Prostate gland (tissue), 2 donors: ENCODE measurements around the gene KIF2A. TPM values are rescaled to one million over a fixed set of nuclear protein-coding genes. Genes with fewer than 3 reads are reported as not detected.

Source experiments
- DNase-seq: peaks from one replicate; pipeline ENCODE4 v3.0.0-alpha.2; 2019; ENCODE audit warnings: low spot score
- H3K27ac ChIP-seq, 2 donors: fragments of 200-600 bp; sonication (generic); 2 replicates each; pipeline ENCODE4 v1.5.1; 2017 to 2019
- H3K27me3 ChIP-seq: fragments of 200-600 bp; sonication (generic); replicated peaks from 2 replicates; pipeline ENCODE4 v1.5.1; 2019; ENCODE audit not compliant: insufficient read depth
- H3K36me3 ChIP-seq, 2 donors: fragments of 200-600 bp; sonication (generic); 1 replicate in 1 of 2; 2 replicates in 1 of 2; pipeline versions ENCODE4 v1.5.1 to v1.8.1; 2017 to 2019
- H3K4me1 ChIP-seq: fragments of 200-600 bp; sonication (generic); replicated peaks from 2 replicates; pipeline ENCODE4 v1.5.1; 2019
- H3K4me3 ChIP-seq, 2 donors: fragments of 200-600 bp; sonication (generic); 2 replicates each; pipeline ENCODE4 v1.5.1; 2017 to 2019
- H3K9me3 ChIP-seq: fragments of 200-600 bp; sonication (generic); 2 replicates; pipeline ENCODE4 v1.5.1; 2017
- POLR2A ChIP-seq: fragments of 450-650 bp; IDR thresholded peaks from one replicate; pipeline ENCODE4 v1.6.1; 2016; ENCODE audit warnings: antibody characterized with exemption, mild to moderate bottlenecking
- POLR2AphosphoS5 ChIP-seq: sonication (generic); formaldehyde crosslinking; IDR thresholded peaks from one replicate; pipeline ENCODE4 v1.6.1; 2017; ENCODE audit warnings: antibody characterized with exemption
- WGBS: methylation state at CpG from one replicate; pipeline ENCODE4 v1.1.5; 2018; 5-methylcytosine and 5-hydroxymethylcytosine counted together
- intact Hi-C: fragments of 100-400 bp; cut with DNase I; formaldehyde crosslinking; loops from one replicate; pipeline ENCODE4 v1.14.2; 2022
- total RNA-seq, 2 donors: library from RNA; depleted of rRNA; stranded (reverse); fragments of >200 nt; gene quantifications; one replicate each; pipeline ENCODE4 v1.1.0, GENCODE V29; 2016
- TF ChIP-seq, protein P1 (sequence below), 4 experiments: fragments of 200-600 bp in 2 of 4; fragments of 450-650 bp in 2 of 4; sonication (generic) in 2 of 4; IDR thresholded peaks; 1 replicate in 3 of 4; 2 replicates in 1 of 4; pipeline ENCODE4 v1.5.1; 2016 to 2019; ENCODE audit warnings: antibody characterized with exemption in 4 of 4, mild to moderate bottlenecking in 2 of 4, moderate library complexity in 2 of 4

Gene KIF2A
- total RNA-seq, 2 donors from 2014 or later = 20.3 to 43.4 TPM

DNA sequence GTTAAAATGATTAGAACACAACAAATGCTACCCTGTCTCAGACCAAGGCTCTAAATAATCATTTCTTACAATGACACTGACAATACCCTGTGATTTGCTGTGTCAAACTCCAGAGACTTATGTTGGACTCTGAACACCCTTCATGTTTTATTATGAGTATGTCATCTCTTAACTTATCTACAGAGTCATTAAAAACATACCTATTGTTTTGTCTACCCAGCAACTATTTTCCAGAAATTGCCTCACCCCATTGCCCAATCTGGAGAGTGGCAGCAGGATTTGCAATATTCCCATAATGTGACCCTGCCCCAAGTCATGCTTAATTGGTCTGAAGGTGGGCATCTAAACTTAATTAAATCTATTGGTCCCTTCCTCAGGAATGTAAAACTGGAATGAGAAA is 23.0 kb upstream of the KIF2A start:
- no peaks in the 10 kb centered on the region for H3K27me3 ChIP-seq
- intact Hi-C loops = no loop called here
- no peaks in the 10 kb centered on the region for H3K9me3 ChIP-seq
- H3K4me3 ChIP-seq = no peak overlapping the region
- no peak for DNase-seq
- no peak for TF ChIP-seq POLR2AphosphoS5
- TF ChIP-seq, protein P1, sequence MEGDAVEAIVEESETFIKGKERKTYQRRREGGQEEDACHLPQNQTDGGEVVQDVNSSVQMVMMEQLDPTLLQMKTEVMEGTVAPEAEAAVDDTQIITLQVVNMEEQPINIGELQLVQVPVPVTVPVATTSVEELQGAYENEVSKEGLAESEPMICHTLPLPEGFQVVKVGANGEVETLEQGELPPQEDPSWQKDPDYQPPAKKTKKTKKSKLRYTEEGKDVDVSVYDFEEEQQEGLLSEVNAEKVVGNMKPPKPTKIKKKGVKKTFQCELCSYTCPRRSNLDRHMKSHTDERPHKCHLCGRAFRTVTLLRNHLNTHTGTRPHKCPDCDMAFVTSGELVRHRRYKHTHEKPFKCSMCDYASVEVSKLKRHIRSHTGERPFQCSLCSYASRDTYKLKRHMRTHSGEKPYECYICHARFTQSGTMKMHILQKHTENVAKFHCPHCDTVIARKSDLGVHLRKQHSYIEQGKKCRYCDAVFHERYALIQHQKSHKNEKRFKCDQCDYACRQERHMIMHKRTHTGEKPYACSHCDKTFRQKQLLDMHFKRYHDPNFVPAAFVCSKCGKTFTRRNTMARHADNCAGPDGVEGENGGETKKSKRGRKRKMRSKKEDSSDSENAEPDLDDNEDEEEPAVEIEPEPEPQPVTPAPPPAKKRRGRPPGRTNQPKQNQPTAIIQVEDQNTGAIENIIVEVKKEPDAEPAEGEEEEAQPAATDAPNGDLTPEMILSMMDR (IDR thresholded peaks at IDR 0.05) = no peak
- TF ChIP-seq POLR2A = no peak
- H3K4me1 ChIP-seq = no peaks in the 10 kb centered on the region
- no peak overlapping the region for H3K27ac ChIP-seq
- no peaks in the 10 kb centered on the region for H3K36me3 ChIP-seq

- Histone ChIP-seq H3K36me3 (no peaks in the 10 kb centered on the region), H3K9me3 (no peaks in the 10 kb centered on the region), H3K4me3 (no peak overlapping the region), H3K27ac (no peak overlapping the region), H3K27me3 (no peaks in the 10 kb centered on the region), H3K4me1 (no peaks in the 10 kb centered on the region)
- intact Hi-C loops = no loop called here
- TF ChIP-seq POLR2AphosphoS5 = no peak
- no peak for TF ChIP-seq POLR2A
- TF ChIP-seq, protein P1 (IDR thresholded peaks at IDR 0.05) = no peak
- 62% methylated on average over 2 of the region's 2 CpGs for WGBS
- DNase-seq = no peak
These were observed 22.1 kb upstream of the KIF2A start for GRCh38 chr5:62283861-62284260.

- Histone ChIP-seq H3K36me3 (no peaks in the 10 kb centered on the region), H3K27me3 (no peaks in the 10 kb centered on the region), H3K4me3 (no peak overlapping the region), H3K27ac (no peak overlapping the region), H3K4me1 (no peaks in the 10 kb centered on the region), H3K9me3 (no peaks in the 10 kb centered on the region)
- TF ChIP-seq, protein P1 (IDR thresholded peaks at IDR 0.05) = no peak
- TF ChIP-seq POLR2A = no peak
- no peak for TF ChIP-seq POLR2AphosphoS5
- WGBS = 98% methylated on average over 6 of the region's 6 CpGs
- intact Hi-C loops = no loop called here
- no peak for DNase-seq
These were observed 20.8 kb upstream of the KIF2A start for GRCh38 chr5:62284946-62285891.

GRCh38 chr5:62286834-62287233 is 19.2 kb upstream of the KIF2A start:
- Histone ChIP-seq H3K9me3 (no peaks in the 10 kb centered on the region), H3K27me3 (no peaks in the 10 kb centered on the region), H3K4me3 (no peak overlapping the region), H3K4me1 (no peaks in the 10 kb centered on the region), H3K36me3 (no peaks in the 10 kb centered on the region), H3K27ac (no peak overlapping the region)
- TF ChIP-seq POLR2A = no peak
- TF ChIP-seq, protein P1 (IDR thresholded peaks at IDR 0.05) = no peak
- no peak for TF ChIP-seq POLR2AphosphoS5
- DNase-seq = no peak
- 94% methylated on average over 3 of the region's 3 CpGs for WGBS
- intact Hi-C loops = no loop called here

DNA sequence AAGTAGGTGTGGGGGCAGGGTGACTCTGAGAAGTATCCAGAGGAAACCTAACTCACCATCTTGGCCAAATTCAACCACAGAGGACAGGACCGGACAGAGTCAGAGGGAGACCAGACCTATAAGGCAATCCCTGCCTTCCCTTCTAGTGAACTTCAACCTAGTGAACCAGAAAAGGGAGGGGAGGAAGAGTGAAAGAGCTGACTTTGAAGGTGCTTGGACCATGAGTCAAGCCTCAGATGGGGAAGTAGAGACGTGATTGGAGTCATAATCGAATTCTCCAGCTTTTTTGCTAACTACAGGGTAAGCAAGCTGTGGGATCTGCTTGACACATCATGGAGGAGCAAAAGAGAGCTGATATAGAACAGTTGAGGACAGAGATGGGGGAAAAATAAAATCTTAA is 18.8 kb upstream of the KIF2A start:
- no peaks in the 10 kb centered on the region for H3K9me3 ChIP-seq

More for the DNA sequence above, 18.8 kb upstream of the KIF2A start:
- Histone ChIP-seq H3K4me1 (no peaks in the 10 kb centered on the region), H3K4me3 (no peak overlapping the region), H3K27me3 (no peaks in the 10 kb centered on the region), H3K36me3 (no peaks in the 10 kb centered on the region), H3K27ac (no peak overlapping the region)
- no peak for DNase-seq
- WGBS = 89% methylated on average over 3 of the region's 3 CpGs
- intact Hi-C loops = no loop called here
- TF ChIP-seq, protein P1 (IDR thresholded peaks at IDR 0.05) = no peak
- TF ChIP-seq POLR2A (no peak), POLR2AphosphoS5 (no peak)
